C4-2B (cell line): ENCODE measurements around the gene NDUFB7.

Source experiments
- CTCF ChIP-seq: fragments of 450-650 bp; conservative IDR thresholded peaks from 2 replicates; pipeline ENCODE4 v1.5.1; 2017; ENCODE audit warnings: mild to moderate bottlenecking
- ZFX ChIP-seq: fragments of 450-650 bp; IDR thresholded peaks from 2 replicates; pipeline ENCODE4 v1.6.1; 2017

- TF ChIP-seq CTCF (no peak), ZFX (no peak)
These were observed 6.1 kb upstream of the NDUFB7 start for GRCh38 chr19:14577885-14578427.
